Chondrocyte (in vitro differentiated cells): ENCODE measurements around the gene NDUFAB1. TPM values are rescaled to one million over a fixed set of nuclear protein-coding genes. Genes with fewer than 3 reads are reported as not detected.
"Not testable (repeated sequence)": the region's sequence is repeated elsewhere in the genome, so short reads cannot be mapped to it uniquely, and the experiment has no call there.

Experiments
- DNase-seq: peaks from one replicate; pipeline ENCODE4 v3.0.0; 2021; ENCODE audit warnings: mixed read lengths, low spot score
- H3K27ac Mint-ChIP-seq: one replicate; pipeline ENCODE4 v1.8.0; 2021; ENCODE audit warnings: mild to moderate bottlenecking, moderate library complexity, mixed read lengths; ENCODE audit not compliant: unreplicated experiment
- H3K27me3 Mint-ChIP-seq: 2 replicates; pipeline ENCODE4 v1.8.0; 2021; ENCODE audit warnings: low read depth, mixed read lengths
- H3K36me3 Mint-ChIP-seq: 2 replicates; pipeline ENCODE4 v1.8.0; 2021; ENCODE audit warnings: low read depth, mixed read lengths
- H3K4me1 Mint-ChIP-seq: 2 replicates; pipeline ENCODE4 v1.8.0; 2021; ENCODE audit warnings: low read depth, mild to moderate bottlenecking, mixed read lengths
- H3K4me3 Mint-ChIP-seq: one replicate; pipeline ENCODE4 v1.8.0; 2021; ENCODE audit warnings: mild to moderate bottlenecking, moderate library complexity, mixed read lengths; ENCODE audit not compliant: unreplicated experiment
- H3K9me3 Mint-ChIP-seq: 2 replicates; pipeline ENCODE4 v1.8.0; 2021; ENCODE audit warnings: low read depth, mixed read lengths
- total RNA-seq: library from RNA; stranded (reverse); gene quantifications from 3 replicates; pipeline ENCODE4 v1.2.1, GENCODE V29; 2021
- TF ChIP-seq, protein P1 (sequence below): fragments of 200-600 bp; sonication (generic); IDR thresholded peaks from 2 replicates; pipeline ENCODE4 v1.5.0; 2021; ENCODE audit warnings: antibody characterized with exemption, mild to moderate bottlenecking, moderate library complexity

Gene NDUFAB1
- total RNA-seq, 1 donor from 2014 or later, result 62.5 TPM

DNA sequence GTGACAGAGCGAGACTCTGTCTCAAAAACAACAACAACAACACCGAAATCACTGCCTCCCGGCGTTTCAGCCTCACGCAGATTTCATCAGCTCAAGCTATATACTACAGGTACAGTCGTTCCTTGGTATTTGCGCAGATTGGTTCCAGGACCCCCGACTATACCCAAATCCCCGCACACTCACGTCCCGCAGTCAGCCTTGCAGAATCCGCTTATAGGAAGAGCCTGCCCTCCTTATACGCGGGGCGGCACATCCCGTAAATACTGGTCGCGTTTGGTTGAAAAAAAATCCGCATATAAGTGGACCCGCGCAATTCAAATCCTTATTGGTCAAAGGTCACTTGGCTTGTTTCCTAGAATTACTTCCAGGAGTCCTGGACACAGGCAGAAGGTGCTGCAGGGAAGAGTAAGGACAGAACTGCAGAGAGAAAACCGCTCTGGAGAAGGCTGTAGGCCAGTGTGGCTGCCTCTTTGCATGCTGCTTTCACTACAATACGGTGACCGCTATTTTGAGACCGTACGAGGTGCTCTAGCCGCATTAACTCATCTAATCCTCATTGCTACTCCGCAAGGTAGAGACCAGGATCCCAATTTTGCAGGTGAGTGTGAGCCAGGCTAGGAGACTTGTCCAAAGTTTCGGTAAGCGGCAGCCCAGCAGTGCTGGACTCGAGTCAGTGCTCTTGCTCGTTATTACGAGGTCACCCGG lies 718 bp downstream of the NDUFAB1 start:
- H3K9me3 Mint-ChIP-seq, result no peaks in the 10 kb centered on the region
- no peak for DNase-seq
- H3K27me3 Mint-ChIP-seq, result no peaks in the 10 kb centered on the region

DNA sequence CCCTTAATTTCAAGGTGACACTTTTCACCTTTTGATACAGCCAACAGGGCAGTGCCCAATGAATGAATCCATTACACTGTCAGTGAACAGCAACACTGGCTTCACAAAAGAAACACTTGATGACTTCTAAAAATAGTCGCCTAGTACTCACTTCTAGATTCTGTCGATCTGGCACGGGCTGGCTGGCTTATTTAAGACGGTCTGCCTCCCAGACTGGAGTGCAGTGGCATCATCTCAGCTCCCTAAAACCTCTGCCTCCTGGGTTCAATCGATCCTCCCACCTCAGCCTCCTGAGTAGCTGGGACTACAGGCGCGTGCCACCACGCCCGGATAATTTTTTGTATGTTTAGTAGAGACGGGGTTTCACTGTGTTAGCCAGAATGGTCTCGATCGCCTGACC lies 1.9 kb downstream of the NDUFAB1 start:
- Mint-ChIP-seq H3K27me3 (no peaks in the 10 kb centered on the region), H3K4me1 (peaks cover 13% of the 10 kb centered on the region), H3K4me3 (no peak overlapping the region), H3K9me3 (no peaks in the 10 kb centered on the region), H3K27ac (no peak overlapping the region), H3K36me3 (peaks cover 20% of the 10 kb centered on the region)
- no peak for DNase-seq
- TF ChIP-seq, protein P1, sequence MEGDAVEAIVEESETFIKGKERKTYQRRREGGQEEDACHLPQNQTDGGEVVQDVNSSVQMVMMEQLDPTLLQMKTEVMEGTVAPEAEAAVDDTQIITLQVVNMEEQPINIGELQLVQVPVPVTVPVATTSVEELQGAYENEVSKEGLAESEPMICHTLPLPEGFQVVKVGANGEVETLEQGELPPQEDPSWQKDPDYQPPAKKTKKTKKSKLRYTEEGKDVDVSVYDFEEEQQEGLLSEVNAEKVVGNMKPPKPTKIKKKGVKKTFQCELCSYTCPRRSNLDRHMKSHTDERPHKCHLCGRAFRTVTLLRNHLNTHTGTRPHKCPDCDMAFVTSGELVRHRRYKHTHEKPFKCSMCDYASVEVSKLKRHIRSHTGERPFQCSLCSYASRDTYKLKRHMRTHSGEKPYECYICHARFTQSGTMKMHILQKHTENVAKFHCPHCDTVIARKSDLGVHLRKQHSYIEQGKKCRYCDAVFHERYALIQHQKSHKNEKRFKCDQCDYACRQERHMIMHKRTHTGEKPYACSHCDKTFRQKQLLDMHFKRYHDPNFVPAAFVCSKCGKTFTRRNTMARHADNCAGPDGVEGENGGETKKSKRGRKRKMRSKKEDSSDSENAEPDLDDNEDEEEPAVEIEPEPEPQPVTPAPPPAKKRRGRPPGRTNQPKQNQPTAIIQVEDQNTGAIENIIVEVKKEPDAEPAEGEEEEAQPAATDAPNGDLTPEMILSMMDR, result no peak

More for the DNA sequence above, 718 bp downstream of the NDUFAB1 start:
- H3K27ac Mint-ChIP-seq, result peak overlapping the region; percentile 49
- TF ChIP-seq, protein P1, result no peak
- peaks cover 13% of the 10 kb centered on the region for H3K4me1 Mint-ChIP-seq
- peaks cover 16% of the 10 kb centered on the region for H3K36me3 Mint-ChIP-seq
- peak overlapping the region; percentile 79 for H3K4me3 Mint-ChIP-seq

DNA sequence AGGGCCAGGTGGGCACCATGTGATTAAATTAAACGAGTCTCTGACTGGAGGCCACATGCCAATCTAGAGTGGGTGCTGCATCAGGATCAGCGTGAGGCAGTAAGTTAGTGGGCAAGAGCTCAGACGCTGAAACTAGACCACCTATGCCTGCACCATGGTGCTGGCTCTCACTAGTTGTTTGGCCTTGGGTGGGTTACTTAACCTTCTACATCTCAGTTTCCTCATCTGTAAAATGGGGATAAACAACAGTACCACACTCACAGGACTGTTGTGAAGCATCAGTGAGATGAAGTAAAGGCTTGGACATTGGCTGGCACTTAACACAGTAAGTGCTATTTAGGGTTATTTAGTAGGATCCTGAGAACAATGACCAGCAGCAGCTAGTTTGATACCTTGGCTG lies 5.9 kb downstream of the NDUFAB1 start:
- DNase-seq, result no peak
- H3K4me1 Mint-ChIP-seq, result peaks cover 13% of the 10 kb centered on the region
- H3K36me3 Mint-ChIP-seq, result peaks cover 23% of the 10 kb centered on the region
- TF ChIP-seq, protein P1, result no peak
- H3K27ac Mint-ChIP-seq, result no peak overlapping the region
- H3K4me3 Mint-ChIP-seq, result no peak overlapping the region
- no peaks in the 10 kb centered on the region for H3K9me3 Mint-ChIP-seq
- no peaks in the 10 kb centered on the region for H3K27me3 Mint-ChIP-seq

DNA sequence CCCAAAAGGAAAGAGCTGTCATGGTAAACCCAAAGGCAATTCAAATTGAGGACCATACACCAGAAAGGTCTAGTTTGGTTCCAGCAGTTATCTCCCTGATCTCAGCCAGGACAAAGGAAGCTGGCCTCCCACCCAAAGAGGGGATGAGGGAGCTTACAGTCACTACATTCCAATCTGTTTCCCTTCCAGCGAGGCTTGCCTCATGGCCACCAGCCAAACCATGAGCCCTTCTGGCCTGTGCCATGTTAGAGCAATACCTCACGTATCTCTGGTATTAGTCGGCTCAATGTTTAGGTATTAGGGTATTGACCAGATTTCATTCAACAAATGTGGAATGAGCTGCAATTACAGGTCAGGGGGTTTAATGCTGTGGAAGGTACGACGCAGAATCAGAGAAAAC lies 8.4 kb downstream of the NDUFAB1 start:
- H3K27ac Mint-ChIP-seq, result no peak overlapping the region
- TF ChIP-seq, protein P1, result no peak
- H3K4me1 Mint-ChIP-seq, result peaks cover 4% of the 10 kb centered on the region
- H3K36me3 Mint-ChIP-seq, result peaks cover 26% of the 10 kb centered on the region
- no peak overlapping the region for H3K4me3 Mint-ChIP-seq
- H3K9me3 Mint-ChIP-seq, result no peaks in the 10 kb centered on the region
- no peak for DNase-seq
- H3K27me3 Mint-ChIP-seq, result no peaks in the 10 kb centered on the region

DNA sequence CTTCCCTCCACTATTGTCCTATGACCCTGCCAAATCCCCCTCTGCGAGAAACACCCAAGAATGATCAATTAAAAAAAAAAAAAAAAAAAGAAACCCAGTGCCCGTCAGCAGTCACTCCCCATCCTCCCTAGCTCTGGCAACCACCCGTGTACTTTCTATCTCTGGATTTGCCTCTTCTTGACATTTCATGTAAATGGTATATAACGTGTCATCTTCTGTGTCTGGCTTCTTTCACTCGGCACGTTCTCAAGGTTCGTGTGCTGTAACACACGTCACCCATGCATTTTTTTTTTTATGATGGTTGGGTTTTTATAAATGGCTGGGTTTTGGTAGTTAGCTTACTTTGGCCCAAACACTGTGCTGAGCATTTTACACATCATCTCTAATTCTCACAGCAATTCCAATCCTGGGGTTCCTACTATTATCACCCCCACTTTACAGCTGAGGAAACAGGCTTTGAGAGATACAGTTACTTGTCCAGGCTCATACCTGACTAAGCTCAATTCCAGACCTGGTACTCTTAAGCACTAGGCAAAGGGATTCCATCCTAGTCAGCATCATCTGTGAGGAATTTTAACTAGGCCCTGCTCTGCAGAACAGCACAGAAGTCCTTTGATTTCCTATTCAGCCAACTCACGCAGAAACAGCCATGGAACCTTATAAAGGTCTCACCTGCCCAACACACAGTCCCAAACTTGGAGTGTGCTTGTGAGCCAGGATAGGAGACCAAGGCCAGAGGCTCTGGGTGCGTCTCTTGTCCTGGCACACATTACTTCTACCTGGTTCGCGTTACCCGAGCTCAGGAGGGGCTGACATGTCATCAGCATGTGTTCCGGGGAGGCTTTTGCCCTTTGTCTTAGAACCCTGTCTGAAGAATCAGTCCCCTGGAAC lies 11.7 kb downstream of the NDUFAB1 start:
- Mint-ChIP-seq H3K36me3 (peaks cover 15% of the 10 kb centered on the region), H3K4me1 (peaks cover 4% of the 10 kb centered on the region), H3K27me3 (no peaks in the 10 kb centered on the region), H3K4me3 (no peak overlapping the region), H3K27ac (no peak overlapping the region), H3K9me3 (no peaks in the 10 kb centered on the region)
- TF ChIP-seq, protein P1, result no peak
- no peak for DNase-seq

DNA sequence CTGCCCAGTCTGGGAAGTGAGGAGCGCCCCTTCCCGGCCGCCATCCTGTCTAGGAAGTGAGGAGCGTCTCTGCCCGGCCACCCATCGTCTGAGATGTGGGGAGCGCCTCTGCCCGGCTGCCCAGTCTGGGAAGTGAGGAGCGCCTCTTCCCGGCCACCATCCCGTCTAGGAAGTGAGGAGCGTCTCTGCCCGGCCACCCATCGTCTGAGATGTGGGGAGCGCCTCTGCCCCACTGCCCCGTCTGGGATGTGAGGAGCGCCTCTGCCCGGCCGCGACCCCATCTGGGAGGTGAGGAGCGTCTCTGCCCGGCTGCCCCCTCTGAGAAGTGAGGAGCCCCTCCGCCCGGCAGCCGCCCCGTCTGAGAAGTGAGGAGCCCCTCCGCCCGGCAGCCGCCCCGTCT lies 12.8 kb downstream of the NDUFAB1 start:
- peaks cover 14% of the 10 kb centered on the region for H3K36me3 Mint-ChIP-seq
- H3K4me3 Mint-ChIP-seq, result not testable (repeated sequence)

More for the DNA sequence above, 12.8 kb downstream of the NDUFAB1 start:
- not testable (repeated sequence) for H3K27me3 Mint-ChIP-seq, H3K4me1 Mint-ChIP-seq, H3K9me3 Mint-ChIP-seq, DNase-seq
- H3K27ac Mint-ChIP-seq, result peak overlapping the region; percentile 27
